HG03565 (cell line): ENCODE measurements around the gene SOHLH1.
"Not testable (repeated sequence)": the region's sequence is repeated elsewhere in the genome, so short reads cannot be mapped to it uniquely, and the experiment has no call there.

Experiments used
- ATAC-seq: cut with Tn5 transposase; IDR thresholded peaks from one replicate; pipeline ENCODE4 v1.9.1; 2021; ENCODE audit warnings: mild to moderate bottlenecking, moderate library complexity; ENCODE audit not compliant: unreplicated experiment

Gene SOHLH1

GRCh38 chr9:135681161-135681560 lies 18.1 kb downstream of the SOHLH1 start:
- no peak for ATAC-seq

GRCh38 chr9:135680056-135680455 lies 19.2 kb downstream of the SOHLH1 start:
- ATAC-seq: no peak

GRCh38 chr9:135678236-135679017 lies 20.9 kb downstream of the SOHLH1 start:
- ATAC-seq: no peak

GRCh38 chr9:135677641-135678168 lies 21.6 kb downstream of the SOHLH1 start:
- ATAC-seq: no peak

- no peak for ATAC-seq
These were observed 22.4 kb downstream of the SOHLH1 start for GRCh38 chr9:135676891-135677290.

GRCh38 chr9:135674977-135675376 lies 24.3 kb downstream of the SOHLH1 start:
- ATAC-seq: no peak

GRCh38 chr9:135673941-135674340 lies 25.3 kb downstream of the SOHLH1 start:
- no peak for ATAC-seq

GRCh38 chr9:135672786-135673185 lies 26.5 kb downstream of the SOHLH1 start:
- ATAC-seq: not testable (repeated sequence)

- ATAC-seq: no peak
These were observed 27.7 kb downstream of the SOHLH1 start for GRCh38 chr9:135671591-135672041.

- ATAC-seq: no peak
These were observed 28.3 kb downstream of the SOHLH1 start for GRCh38 chr9:135670721-135671590.

- ATAC-seq: no peak
These were observed 29.5 kb downstream of the SOHLH1 start for GRCh38 chr9:135669616-135670285.

- not testable (repeated sequence) for ATAC-seq
These were observed 30.3 kb downstream of the SOHLH1 start for GRCh38 chr9:135669018-135669417.

GRCh38 chr9:135667463-135668001 lies 31.7 kb downstream of the SOHLH1 start:
- no peak for ATAC-seq

- ATAC-seq: no peak
These were observed 32.5 kb downstream of the SOHLH1 start for GRCh38 chr9:135666534-135667462.

- ATAC-seq: no peak
These were observed 33.5 kb downstream of the SOHLH1 start for GRCh38 chr9:135665795-135666189.

- ATAC-seq: no peak
These were observed 34.2 kb downstream of the SOHLH1 start for GRCh38 chr9:135664801-135665794.

- ATAC-seq: no peak
These were observed 35.0 kb downstream of the SOHLH1 start for GRCh38 chr9:135664266-135664665.

GRCh38 chr9:135663857-135664256 lies 35.4 kb downstream of the SOHLH1 start:
- ATAC-seq: no peak

GRCh38 chr9:135663451-135663770 lies 35.9 kb downstream of the SOHLH1 start:
- ATAC-seq: no peak
